Transverse colon (tissue), 4 donors: ENCODE results near the gene FLVCR2. TPM values are rescaled to one million over a fixed set of nuclear protein-coding genes. Genes with fewer than 3 reads are reported as not detected.

Source experiments
- DNase-seq: peaks from one replicate; pipeline ENCODE4 v3.0.0-alpha.2; 2019
- H3K27ac ChIP-seq, 4 donors: fragments of 200-600 bp; sonication (generic); 2 replicates each; pipeline ENCODE4 v1.5.1; 2016 to 2018; ENCODE audit warnings: inconsistent platforms in 4 of 4
- H3K27me3 ChIP-seq: fragments of 200-600 bp; sonication (generic); 2 replicates; pipeline ENCODE4 v1.5.1; 2017; ENCODE audit warnings: inconsistent platforms
- H3K36me3 ChIP-seq, 4 donors: fragments of 200-600 bp; sonication (generic); 2 replicates each; pipeline ENCODE4 v1.5.1; 2017 to 2019; ENCODE audit warnings: inconsistent platforms in 4 of 4
- H3K4me1 ChIP-seq, 4 donors: fragments of 200-600 bp; sonication (generic); 2 replicates each; pipeline ENCODE4 v1.5.1; 2017 to 2020; ENCODE audit warnings: inconsistent platforms in 4 of 4
- H3K4me3 ChIP-seq, 4 donors: fragments of 200-600 bp; sonication (generic); 1 replicate in 1 of 4; 2 replicates in 3 of 4; pipeline versions ENCODE4 v1.5.1 to v1.6.1; 2017 to 2019; ENCODE audit warnings: inconsistent platforms in 4 of 4
- H3K9me3 ChIP-seq, 2 donors: fragments of 200-600 bp; sonication (generic); 2 replicates each; pipeline ENCODE4 v1.5.1; 2017 to 2019; ENCODE audit warnings: inconsistent platforms in 2 of 2
- EP300 ChIP-seq: sonication (generic); formaldehyde crosslinking; IDR thresholded peaks from one replicate; pipeline ENCODE4 v1.6.1; 2017; ENCODE audit warnings: antibody characterized with exemption, low read depth
- POLR2A ChIP-seq: fragments of 450-650 bp; IDR thresholded peaks from one replicate; pipeline ENCODE4 v1.6.1; 2016; ENCODE audit warnings: antibody characterized with exemption, mild to moderate bottlenecking, moderate library complexity
- POLR2AphosphoS5 ChIP-seq, 3 donors: sonication (generic); formaldehyde crosslinking; IDR thresholded peaks; one replicate each; pipeline ENCODE4 v1.6.1; 2016; ENCODE audit warnings: antibody characterized with exemption in 3 of 3
- WGBS, 2 donors: methylation state at CpG; one replicate each; pipeline ENCODE4 v1.1.5; 2018; ENCODE audit warnings: low coverage in 1 of 2; 5-methylcytosine and 5-hydroxymethylcytosine counted together
- in situ Hi-C, 4 donors: fragments of 200-750 bp; cut with MboI; loops; one replicate each; pipeline versions ENCODE4 v1.15.0 to v1.15.1; 2017; ENCODE audit warnings: low sequenced_read_pairs in 3 of 4, low pct_ligation_motif_present in 1 of 4, low pct_unique_long_range_greater_than_20kb in 1 of 4
- intact Hi-C: fragments of 100-400 bp; cut with DNase I; formaldehyde crosslinking; loops from one replicate; pipeline ENCODE4 v1.15.1; 2023; ENCODE audit warnings: low total_unique reads
- total RNA-seq, 4 donors: library from RNA; depleted of rRNA; stranded (reverse); fragments of >200 nt; gene quantifications; one replicate each; pipeline ENCODE4 v1.1.0, GENCODE V29; 2016
- TF ChIP-seq, protein P1 (sequence below), 5 experiments: fragments of 200-600 bp in 3 of 5; fragments of 450-650 bp in 2 of 5; sonication (generic) in 3 of 5; IDR thresholded peaks; 1 replicate in 2 of 5; 2 replicates in 3 of 5; pipeline ENCODE4 v1.5.1; 2016 to 2017; ENCODE audit warnings: antibody characterized with exemption in 5 of 5, inconsistent platforms in 3 of 5, mild to moderate bottlenecking in 2 of 5, moderate library complexity in 1 of 5

The FLVCR2 gene
- total RNA-seq, 4 donors from 2014 or later, result 6.2 to 54.5 (median 45.0) TPM

DNA sequence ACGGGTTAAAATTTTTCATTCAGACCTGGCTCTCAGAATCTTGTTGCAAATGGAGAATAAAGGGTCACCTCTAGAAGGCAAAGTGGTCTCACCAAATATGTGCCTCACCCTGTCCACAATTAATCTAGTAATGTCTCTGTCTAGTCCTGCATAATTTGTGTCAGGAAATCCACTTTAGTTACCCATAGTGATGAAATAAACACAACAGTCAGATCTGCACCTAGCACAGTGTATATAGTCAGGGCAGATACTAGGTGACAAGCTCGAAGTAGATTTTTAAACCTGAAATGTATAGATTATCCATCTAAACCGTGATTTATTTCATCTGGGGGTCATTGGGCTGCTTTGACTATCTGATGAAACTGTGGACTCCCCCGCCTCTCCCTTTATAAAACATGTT lies 15.9 kb upstream of the FLVCR2 start:
- H3K4me1 ChIP-seq, result peaks cover 0 to 7% (median 3%) of the 10 kb centered on the region in 4 donors
- no peak overlapping the region for H3K27ac ChIP-seq
- no peaks in the 10 kb centered on the region for H3K36me3 ChIP-seq
- intact Hi-C loops, result no loop called here
- H3K27me3 ChIP-seq, result no peaks in the 10 kb centered on the region
- no peaks in the 10 kb centered on the region for H3K9me3 ChIP-seq
- no peak for TF ChIP-seq POLR2AphosphoS5 (IDR thresholded peaks at IDR 0.05)
- H3K4me3 ChIP-seq, result no peak overlapping the region
- in situ Hi-C loops, result no loop called here
- no peak for DNase-seq
- 80% methylated on average over 4 of the region's 4 CpGs for WGBS, 2 donors

DNA sequence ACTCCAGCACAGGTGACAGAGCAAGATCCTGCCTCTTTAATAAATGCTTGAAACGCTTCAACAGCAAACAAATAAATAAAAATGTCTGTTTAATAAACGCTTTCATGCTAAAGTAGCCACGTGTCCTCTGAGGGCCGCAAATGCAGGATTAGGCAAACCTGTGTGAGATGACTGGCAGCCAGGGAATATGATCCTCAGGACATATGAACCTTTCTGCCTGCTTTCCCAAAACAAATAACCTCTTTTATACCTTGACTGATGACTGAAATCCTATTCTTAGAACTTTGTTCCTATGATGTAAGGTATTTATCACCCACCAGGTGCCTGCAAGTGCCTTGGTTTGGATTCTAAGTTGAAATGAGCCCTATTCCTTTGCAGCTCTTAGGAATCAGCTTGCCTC lies 14.5 kb upstream of the FLVCR2 start:
- intact Hi-C loops, result no loop called here
- Histone ChIP-seq H3K9me3 (no peaks in the 10 kb centered on the region), H3K27me3 (no peaks in the 10 kb centered on the region), H3K4me3 (no peak overlapping the region), H3K4me1 (peaks cover 0 to 7% (median 3%) of the 10 kb centered on the region in 4 donors), H3K27ac (no peak overlapping the region), H3K36me3 (no peaks in the 10 kb centered on the region)
- 57 to 77% methylated on average over 4 of the region's 4 CpGs for WGBS, 2 donors
- no peak for DNase-seq
- in situ Hi-C loops, result no loop called here
- TF ChIP-seq, protein P1, sequence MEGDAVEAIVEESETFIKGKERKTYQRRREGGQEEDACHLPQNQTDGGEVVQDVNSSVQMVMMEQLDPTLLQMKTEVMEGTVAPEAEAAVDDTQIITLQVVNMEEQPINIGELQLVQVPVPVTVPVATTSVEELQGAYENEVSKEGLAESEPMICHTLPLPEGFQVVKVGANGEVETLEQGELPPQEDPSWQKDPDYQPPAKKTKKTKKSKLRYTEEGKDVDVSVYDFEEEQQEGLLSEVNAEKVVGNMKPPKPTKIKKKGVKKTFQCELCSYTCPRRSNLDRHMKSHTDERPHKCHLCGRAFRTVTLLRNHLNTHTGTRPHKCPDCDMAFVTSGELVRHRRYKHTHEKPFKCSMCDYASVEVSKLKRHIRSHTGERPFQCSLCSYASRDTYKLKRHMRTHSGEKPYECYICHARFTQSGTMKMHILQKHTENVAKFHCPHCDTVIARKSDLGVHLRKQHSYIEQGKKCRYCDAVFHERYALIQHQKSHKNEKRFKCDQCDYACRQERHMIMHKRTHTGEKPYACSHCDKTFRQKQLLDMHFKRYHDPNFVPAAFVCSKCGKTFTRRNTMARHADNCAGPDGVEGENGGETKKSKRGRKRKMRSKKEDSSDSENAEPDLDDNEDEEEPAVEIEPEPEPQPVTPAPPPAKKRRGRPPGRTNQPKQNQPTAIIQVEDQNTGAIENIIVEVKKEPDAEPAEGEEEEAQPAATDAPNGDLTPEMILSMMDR (IDR thresholded peaks at IDR 0.05), result no peak
- TF ChIP-seq POLR2A (no peak), EP300 (no peak), POLR2AphosphoS5 (IDR thresholded peaks at IDR 0.05) (no peak)

DNA sequence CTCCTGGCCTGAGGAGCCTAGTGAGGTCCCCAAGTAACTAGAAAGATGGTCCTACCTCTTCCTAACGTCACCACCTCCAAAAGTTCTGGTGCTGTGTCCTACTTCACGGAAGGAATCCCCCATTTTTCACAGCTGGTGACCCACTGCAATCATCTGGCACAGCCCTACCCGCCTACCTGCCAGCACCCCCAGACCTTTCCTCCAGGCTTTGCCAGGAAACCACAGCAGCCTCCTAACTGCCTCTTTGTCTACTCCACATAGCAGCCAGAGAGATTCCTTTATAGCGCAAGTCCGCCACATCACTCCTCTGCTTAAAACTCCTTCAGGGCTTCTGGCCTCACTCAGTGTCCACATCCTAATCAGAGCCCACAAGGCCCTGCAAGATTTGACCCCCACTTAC lies 13.4 kb upstream of the FLVCR2 start:
- Histone ChIP-seq H3K9me3 (no peaks in the 10 kb centered on the region), H3K4me3 (no peak overlapping the region), H3K36me3 (no peaks in the 10 kb centered on the region), H3K27ac (no peak overlapping the region), H3K4me1 (peaks cover 0 to 7% (median 2%) of the 10 kb centered on the region in 4 donors), H3K27me3 (no peaks in the 10 kb centered on the region)
- WGBS, 2 donors, result 80 to 88% methylated on average over 1 to 5 of the region's 5 CpGs
- in situ Hi-C loops, result no loop called here
- no peak for DNase-seq
- intact Hi-C loops, result no loop called here
- TF ChIP-seq POLR2AphosphoS5 (IDR thresholded peaks at IDR 0.05) (no peak), POLR2A (no peak), EP300 (no peak)
- TF ChIP-seq, protein P1 (IDR thresholded peaks at IDR 0.05), result no peak

DNA sequence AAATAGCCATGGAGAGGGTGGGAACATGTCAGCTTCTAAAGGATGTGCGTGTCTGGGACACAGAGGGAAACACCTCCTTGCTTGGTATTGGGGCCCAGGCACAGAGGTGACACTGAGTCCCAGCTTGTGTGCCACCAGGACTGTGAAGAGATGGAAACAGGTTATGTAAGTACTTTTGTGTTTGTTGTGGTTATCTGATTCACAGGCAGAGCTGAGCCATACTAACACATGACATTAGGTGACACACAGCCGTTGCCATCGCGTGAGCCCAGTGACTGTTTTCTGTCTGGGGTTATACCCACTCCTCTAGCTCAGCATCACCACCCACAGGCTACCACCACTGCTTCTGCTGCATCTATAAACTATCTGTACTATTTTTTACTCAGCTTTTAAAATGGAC lies 12.1 kb upstream of the FLVCR2 start:
- 58 to 74% methylated on average over 2 to 4 of the region's 4 CpGs for WGBS, 2 donors
- Histone ChIP-seq H3K4me1 (no peaks in the 10 kb centered on the region), H3K36me3 (no peaks in the 10 kb centered on the region), H3K9me3 (no peaks in the 10 kb centered on the region), H3K27ac (no peak overlapping the region), H3K4me3 (no peak overlapping the region), H3K27me3 (no peaks in the 10 kb centered on the region)
- in situ Hi-C loops, result no loop called here
- TF ChIP-seq POLR2A (no peak), EP300 (no peak), POLR2AphosphoS5 (IDR thresholded peaks at IDR 0.05) (no peak)
- TF ChIP-seq, protein P1 (IDR thresholded peaks at IDR 0.05), result no peak
- intact Hi-C loops, result no loop called here
- no peak for DNase-seq

DNA sequence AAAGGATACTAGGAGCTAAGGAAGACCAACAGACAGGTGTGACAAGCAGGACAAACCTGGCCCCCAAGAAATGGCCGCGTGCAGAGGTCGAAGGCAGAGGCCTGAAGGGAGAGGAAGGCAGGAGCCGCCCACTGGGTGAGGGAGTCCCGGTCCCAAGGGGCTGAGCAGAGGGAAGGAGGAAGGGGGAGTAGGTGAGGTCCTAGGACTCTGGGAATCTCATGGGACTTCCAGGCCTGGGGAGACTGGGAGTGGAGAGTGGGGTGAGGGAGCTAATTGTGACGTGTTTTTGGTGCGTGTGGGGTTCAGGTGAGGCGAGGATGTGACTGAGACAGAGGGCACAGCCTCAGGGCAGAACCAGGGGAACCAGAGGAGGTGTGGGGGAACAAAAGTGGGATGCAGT lies 11.7 kb upstream of the FLVCR2 start:
- in situ Hi-C loops (no loop called here), intact Hi-C loops (no loop called here)
- Histone ChIP-seq H3K27me3 (no peaks in the 10 kb centered on the region), H3K36me3 (no peaks in the 10 kb centered on the region), H3K27ac (no peak overlapping the region), H3K4me1 (no peaks in the 10 kb centered on the region), H3K4me3 (no peak overlapping the region), H3K9me3 (no peaks in the 10 kb centered on the region)
- TF ChIP-seq POLR2AphosphoS5 (IDR thresholded peaks at IDR 0.05) (no peak), POLR2A (no peak), EP300 (no peak)
- TF ChIP-seq, protein P1 (IDR thresholded peaks at IDR 0.05), result no peak
- no peak for DNase-seq
- 67 to 85% methylated on average over 5 to 8 of the region's 8 CpGs for WGBS, 2 donors
